Measurements from ENCODE around the gene TRAPPC14.

TRAPPC14 gene

DNA sequence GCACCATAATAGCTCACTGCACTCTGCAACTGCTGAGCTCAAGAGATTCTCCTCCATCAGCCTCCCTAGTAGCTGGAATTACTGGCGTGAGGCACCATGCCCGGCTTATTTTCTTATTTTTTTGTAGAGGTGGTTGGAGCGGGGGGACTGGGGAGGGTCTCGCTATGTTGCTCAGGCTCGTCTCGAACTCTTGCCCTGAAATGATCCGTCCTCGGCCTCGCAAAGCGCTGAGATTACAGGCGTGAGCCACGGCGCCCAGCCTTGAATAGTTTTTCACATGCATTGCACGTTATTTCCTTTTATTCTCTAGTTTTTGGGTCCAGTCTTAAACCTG lies 10.3 kb downstream of the TRAPPC14 start (continued):
- TF ChIP-seq ZBTB21 (tag by site-specific recombination; IDR thresholded peaks at IDR 0.05) (0 out of 2 replicates have a peak, but pooled peaks have one; percentile 25), SP3 (tag by site-specific recombination; IDR thresholded peaks at IDR 0.05) (no peak), KLF1 (tag by site-specific recombination; IDR thresholded peaks at IDR 0.05) (peak; percentile 47; the same call in 1 of the 2 replicates), ZNF639 (tag by site-specific recombination; IDR thresholded peaks at IDR 0.05) (0 out of 2 replicates have a peak, but pooled peaks have one; percentile 20), ZNF701 (tag by site-specific recombination; IDR thresholded peaks at IDR 0.05) (no peak), ZNF121 (tag by site-specific recombination; IDR thresholded peaks at IDR 0.05) (0 out of 2 replicates have a peak, but pooled peaks have one; percentile 20), OSR2 (tag by site-specific recombination; IDR thresholded peaks at IDR 0.05) (no peak), ZSCAN5A (tag by site-specific recombination; IDR thresholded peaks at IDR 0.05) (0 out of 2 replicates have a peak, but pooled peaks have one; percentile 50), ZFP69B (tag by site-specific recombination; IDR thresholded peaks at IDR 0.05) (no peak), HOXC10 (CRISPR knock-in tag; IDR thresholded peaks at IDR 0.05) (no peak), KLF7 (tag by site-specific recombination; IDR thresholded peaks at IDR 0.05; ENCODE audit: borderline replicate concordance) (peak; percentile 44; the same call in 1 of the 2 replicates), ZNF580 (tag by site-specific recombination; IDR thresholded peaks at IDR 0.05) (0 out of 2 replicates have a peak, but pooled peaks have one; percentile 8), GFI1B (tag by site-specific recombination; IDR thresholded peaks at IDR 0.05) (peak; percentile 53; the same call in 1 of the 2 replicates)

GRCh38 chr7:100147278-100147677 lies 11.2 kb downstream of the TRAPPC14 start:
- peaks cover 10% of the 10 kb centered on the region for H3K4me1 ChIP-seq (ENCODE audit: control insufficient read depth, insufficient read depth, low read length)
- no peaks in the 10 kb centered on the region for H3K9me3 ChIP-seq (ENCODE audit: control insufficient read depth, insufficient read depth, low read depth, low read length)
- no peak overlapping the region for H3K27ac ChIP-seq (ENCODE audit: extremely low read depth, low read depth, low read length)
- no peak overlapping the region for H3K4me3 ChIP-seq (ENCODE audit: low read depth, low read length)
- POLR2A ChIA-PET: interaction anchor here (1.8 to 3.5 kb wide), 3 partner anchors 11 to 282 kb away, joined by 9 to 38 read pairs (median 13); partner anchors contain the start of genes GAL3ST4, MEPCE, TRAPPC14 and ZCWPW1
- TF ChIP-seq ZNF37A (tag by site-specific recombination; IDR thresholded peaks at IDR 0.05) (no peak), ZNF596 (tag by site-specific recombination; IDR thresholded peaks at IDR 0.05) (no peak), KLF9 (tag by site-specific recombination; IDR thresholded peaks at IDR 0.05; ENCODE audit: low read depth) (no peak), ZNF133 (tag by site-specific recombination; IDR thresholded peaks at IDR 0.05) (no peak), ZNF10 (tag by site-specific recombination; IDR thresholded peaks at IDR 0.05) (no peak), ZNF121 (tag by site-specific recombination; IDR thresholded peaks at IDR 0.05) (peak; percentile 89), ZNF529 (tag by site-specific recombination; IDR thresholded peaks at IDR 0.05; ENCODE audit: insufficient replicate concordance) (no peak), SCRT2 (tag by site-specific recombination; IDR thresholded peaks at IDR 0.05) (peak; percentile 33; the same call in 1 of the 2 replicates), ZFP69B (tag by site-specific recombination; IDR thresholded peaks at IDR 0.05) (no peak), ZNF623 (tag by site-specific recombination; IDR thresholded peaks at IDR 0.05) (no peak)
- TF ChIP-seq, protein P1, sequence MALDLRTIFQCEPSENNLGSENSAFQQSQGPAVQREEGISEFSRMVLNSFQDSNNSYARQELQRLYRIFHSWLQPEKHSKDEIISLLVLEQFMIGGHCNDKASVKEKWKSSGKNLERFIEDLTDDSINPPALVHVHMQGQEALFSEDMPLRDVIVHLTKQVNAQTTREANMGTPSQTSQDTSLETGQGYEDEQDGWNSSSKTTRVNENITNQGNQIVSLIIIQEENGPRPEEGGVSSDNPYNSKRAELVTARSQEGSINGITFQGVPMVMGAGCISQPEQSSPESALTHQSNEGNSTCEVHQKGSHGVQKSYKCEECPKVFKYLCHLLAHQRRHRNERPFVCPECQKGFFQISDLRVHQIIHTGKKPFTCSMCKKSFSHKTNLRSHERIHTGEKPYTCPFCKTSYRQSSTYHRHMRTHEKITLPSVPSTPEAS (tag by site-specific recombination; IDR thresholded peaks at IDR 0.05): 0 out of 2 replicates have a peak, but pooled peaks have one; percentile 21
- TF ChIP-seq, protein P2, sequence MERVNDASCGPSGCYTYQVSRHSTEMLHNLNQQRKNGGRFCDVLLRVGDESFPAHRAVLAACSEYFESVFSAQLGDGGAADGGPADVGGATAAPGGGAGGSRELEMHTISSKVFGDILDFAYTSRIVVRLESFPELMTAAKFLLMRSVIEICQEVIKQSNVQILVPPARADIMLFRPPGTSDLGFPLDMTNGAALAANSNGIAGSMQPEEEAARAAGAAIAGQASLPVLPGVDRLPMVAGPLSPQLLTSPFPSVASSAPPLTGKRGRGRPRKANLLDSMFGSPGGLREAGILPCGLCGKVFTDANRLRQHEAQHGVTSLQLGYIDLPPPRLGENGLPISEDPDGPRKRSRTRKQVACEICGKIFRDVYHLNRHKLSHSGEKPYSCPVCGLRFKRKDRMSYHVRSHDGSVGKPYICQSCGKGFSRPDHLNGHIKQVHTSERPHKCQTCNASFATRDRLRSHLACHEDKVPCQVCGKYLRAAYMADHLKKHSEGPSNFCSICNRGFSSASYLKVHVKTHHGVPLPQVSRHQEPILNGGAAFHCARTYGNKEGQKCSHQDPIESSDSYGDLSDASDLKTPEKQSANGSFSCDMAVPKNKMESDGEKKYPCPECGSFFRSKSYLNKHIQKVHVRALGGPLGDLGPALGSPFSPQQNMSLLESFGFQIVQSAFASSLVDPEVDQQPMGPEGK (tag by site-specific recombination; IDR thresholded peaks at IDR 0.05): no peak
- CTCF ChIA-PET: interaction anchor here (0.7 to 3.2 kb wide), 4 partner anchors 12 to 63 kb away, joined by 3 to 11 read pairs (median 3); partner anchors contain the start of gene TRAPPC14
- H3K36me3 ChIP-seq (ENCODE audit: control insufficient read depth in 2 of 2, insufficient read depth in 1 of 2, low read length in 2 of 2): peaks cover 11 to 13% of the 10 kb centered on the region in 2 experiments; a peak in 2 of 3 replicates

Measured in HEK293 (cell line).